GOT3 (cell line): Measurements from ENCODE around the gene TBC1D23.
"Not testable (repeated sequence)": the region's sequence is repeated elsewhere in the genome, so short reads cannot be mapped to it uniquely, and the experiment has no call there.

Experiments used
- DNase-seq: peaks from one replicate; lab custom pipeline; 2025; ENCODE audit warnings: mixed read lengths; lab: John Stamatoyannopoulos, UW

TBC1D23 gene

GRCh38 chr3:100260685-100261484, at the start of gene TBC1D23:
TSS of gene TBC1D23 (plus strand) at chr3:100260992. CDS start at chr3:100261019, 27 bp downstream.
- peak; percentile 93 for DNase-seq

- DNase-seq = no peak
These were observed 46.8 kb upstream of the TBC1D23 start for GRCh38 chr3:100213891-100214573.

DNA sequence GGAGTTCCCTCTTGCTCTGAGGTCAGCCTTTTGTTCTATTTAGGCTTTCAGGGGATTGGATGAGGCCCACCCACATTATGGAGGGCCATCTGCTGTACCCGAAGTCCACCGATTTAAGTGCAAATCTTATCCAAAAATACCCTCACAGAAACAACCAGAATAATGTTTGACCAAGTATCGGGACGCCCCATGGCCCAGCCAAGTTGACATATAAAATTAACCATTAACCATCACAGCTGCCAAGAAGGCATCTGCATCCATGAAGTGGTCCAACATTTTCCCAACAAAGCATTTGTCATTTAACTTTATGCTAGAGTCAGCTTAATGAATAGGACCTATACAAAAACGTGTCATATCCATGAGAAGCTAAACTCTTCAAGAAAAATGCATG, 46.2 kb upstream of the TBC1D23 start:
- DNase-seq = no peak

DNA sequence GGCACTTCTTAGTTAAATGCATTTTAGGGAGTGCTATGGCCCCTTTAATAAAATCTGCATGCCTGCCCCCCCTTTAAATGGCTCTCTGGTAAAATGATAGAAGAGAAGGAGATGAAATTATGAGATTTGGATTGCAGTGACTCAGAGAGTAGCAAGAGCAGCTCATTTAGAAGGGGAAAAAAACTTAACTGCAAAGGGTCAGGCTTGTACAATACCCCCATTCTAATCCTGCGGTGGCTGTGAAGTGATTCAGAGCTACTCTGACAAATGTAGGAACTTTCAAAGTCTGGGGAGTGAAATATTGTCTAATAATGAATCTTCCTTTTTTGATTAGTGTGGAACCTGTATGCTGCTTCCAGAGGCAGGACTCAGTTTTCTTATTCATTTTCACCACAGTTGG, 44.1 kb upstream of the TBC1D23 start:
- DNase-seq = no peak

- no peak for DNase-seq
These were observed 39.6 kb upstream of the TBC1D23 start for GRCh38 chr3:100221159-100221558.

GRCh38 chr3:100225193-100225592, 35.6 kb upstream of the TBC1D23 start:
- DNase-seq = no peak

- DNase-seq = no peak
These were observed 34.9 kb upstream of the TBC1D23 start for GRCh38 chr3:100225883-100226282.

DNA sequence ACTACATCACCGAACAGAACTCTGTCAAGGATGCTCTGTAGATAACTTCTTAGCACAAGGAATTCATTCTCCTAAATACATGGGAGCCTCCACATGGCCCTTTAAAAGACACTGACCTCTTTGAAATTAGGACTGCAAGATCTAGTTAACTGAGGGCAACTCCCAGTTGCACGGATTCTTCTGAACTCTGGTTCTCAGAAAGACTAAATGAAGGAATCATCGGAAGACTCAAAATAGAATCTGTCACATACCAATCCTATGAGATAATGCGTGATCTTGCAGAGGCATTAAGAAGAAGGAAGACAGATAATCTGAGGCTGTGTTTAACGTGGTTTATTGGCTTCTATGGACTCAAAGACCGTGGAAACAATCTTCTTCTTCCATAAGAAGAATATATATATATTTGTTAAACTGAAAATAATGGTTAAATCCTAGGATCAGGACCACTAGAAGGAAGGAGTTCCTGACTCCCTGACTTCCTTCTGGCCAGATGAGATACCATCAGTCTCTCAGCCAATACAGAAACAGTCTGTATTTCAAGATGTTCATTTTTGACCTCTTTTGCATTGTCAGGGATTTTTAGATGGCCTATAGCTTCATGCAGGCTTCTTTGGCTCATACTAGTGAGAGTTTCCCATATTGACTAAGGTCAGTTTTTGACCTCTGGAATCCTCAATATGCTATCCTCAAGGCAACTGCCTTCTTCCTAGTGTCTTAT, 33.9 kb upstream of the TBC1D23 start:
- no peak for DNase-seq

DNA sequence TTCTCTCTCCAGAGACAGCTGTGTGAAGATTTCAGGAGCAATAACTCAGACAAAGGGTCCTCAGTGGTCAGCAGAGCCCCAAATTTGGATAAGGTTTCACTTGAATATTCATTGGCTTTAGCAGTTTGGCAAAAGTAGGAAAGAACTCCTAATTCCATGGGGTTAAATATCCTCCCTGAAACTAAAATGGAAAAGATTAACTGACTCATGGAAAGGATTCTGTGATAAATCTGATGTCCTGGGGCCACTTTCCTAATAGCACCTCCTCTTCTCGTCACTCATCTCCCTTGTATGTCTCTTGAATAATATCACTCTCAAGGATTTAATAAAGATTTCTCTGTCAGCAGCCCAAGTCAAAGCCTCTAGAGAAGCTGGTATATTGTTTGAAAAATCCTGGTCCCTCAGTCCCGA, 33.3 kb upstream of the TBC1D23 start:
- no peak for DNase-seq

GRCh38 chr3:100228247-100228646, 32.5 kb upstream of the TBC1D23 start:
- DNase-seq = no peak

- not testable (repeated sequence) for DNase-seq
These were observed 31.6 kb upstream of the TBC1D23 start for GRCh38 chr3:100229188-100229587.

DNA sequence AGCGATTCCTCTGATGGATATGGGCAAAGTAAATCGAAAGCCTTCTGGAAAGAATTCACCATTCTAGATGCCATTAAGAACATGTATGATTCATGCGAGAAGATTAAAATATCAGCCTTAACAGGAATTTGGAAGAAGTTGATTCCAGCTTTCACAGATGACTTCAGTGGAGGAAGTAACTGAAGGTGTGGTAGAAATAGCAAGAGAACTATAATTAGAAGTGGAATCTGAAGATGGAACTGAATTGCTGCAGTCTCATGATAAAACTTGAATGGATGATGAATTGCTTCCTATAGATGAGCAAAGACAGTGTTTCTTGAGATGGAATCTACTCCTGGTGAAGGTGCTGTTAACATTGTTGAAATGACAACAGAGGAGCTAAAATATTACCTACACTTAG, 30.1 kb upstream of the TBC1D23 start:
- DNase-seq = no peak

DNA sequence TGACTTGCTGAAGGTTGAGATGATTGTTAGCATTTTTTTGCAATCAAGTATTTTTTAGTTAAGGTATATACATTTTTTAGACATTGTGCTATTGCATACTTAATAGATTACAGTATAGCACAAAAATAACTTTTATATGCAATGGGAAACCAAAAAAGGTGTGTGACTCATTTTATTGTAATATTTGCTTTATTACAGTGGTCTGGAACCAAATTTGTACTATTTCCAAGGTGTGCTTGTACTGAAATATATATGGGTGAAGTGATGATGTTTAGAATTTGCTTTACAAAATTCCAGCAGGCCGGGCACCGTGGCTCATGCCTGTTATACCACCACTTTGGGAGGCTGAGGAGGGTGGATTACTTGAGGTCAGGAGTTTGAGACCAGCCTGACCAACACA, 29.1 kb upstream of the TBC1D23 start:
- DNase-seq = no peak

- DNase-seq = no peak
These were observed 26.4 kb upstream of the TBC1D23 start for GRCh38 chr3:100234364-100234763.

GRCh38 chr3:100238599-100238998, 22.2 kb upstream of the TBC1D23 start:
- DNase-seq = no peak

GRCh38 chr3:100242471-100242870, 18.3 kb upstream of the TBC1D23 start:
- DNase-seq = not testable (repeated sequence)

- DNase-seq = no peak
These were observed 16.5 kb upstream of the TBC1D23 start for GRCh38 chr3:100244264-100244663.

DNA sequence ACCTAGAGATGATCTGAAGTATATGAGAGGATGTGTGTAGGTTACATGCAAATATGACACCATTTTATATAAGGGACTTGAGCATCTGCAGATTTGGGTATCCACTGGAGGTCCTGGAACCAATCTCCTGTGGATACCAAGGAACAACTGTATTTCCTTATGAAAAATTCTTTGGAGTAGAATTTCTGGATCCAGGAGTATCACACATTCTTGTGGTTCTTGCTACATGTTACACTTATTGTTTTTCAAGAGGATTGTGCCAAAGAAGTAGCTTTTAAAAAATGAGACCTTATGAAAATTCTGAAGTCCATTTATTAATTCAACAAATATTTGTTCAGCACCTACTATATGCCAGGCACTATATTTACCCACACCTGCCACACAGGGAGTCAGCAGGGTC, 15.7 kb upstream of the TBC1D23 start:
- DNase-seq = no peak

- DNase-seq = no peak
These were observed 14.9 kb upstream of the TBC1D23 start for GRCh38 chr3:100245927-100246326.

GRCh38 chr3:100246999-100247398, 13.8 kb upstream of the TBC1D23 start:
- no peak for DNase-seq

GRCh38 chr3:100252001-100252400, 8.8 kb upstream of the TBC1D23 start:
- no peak for DNase-seq

DNA sequence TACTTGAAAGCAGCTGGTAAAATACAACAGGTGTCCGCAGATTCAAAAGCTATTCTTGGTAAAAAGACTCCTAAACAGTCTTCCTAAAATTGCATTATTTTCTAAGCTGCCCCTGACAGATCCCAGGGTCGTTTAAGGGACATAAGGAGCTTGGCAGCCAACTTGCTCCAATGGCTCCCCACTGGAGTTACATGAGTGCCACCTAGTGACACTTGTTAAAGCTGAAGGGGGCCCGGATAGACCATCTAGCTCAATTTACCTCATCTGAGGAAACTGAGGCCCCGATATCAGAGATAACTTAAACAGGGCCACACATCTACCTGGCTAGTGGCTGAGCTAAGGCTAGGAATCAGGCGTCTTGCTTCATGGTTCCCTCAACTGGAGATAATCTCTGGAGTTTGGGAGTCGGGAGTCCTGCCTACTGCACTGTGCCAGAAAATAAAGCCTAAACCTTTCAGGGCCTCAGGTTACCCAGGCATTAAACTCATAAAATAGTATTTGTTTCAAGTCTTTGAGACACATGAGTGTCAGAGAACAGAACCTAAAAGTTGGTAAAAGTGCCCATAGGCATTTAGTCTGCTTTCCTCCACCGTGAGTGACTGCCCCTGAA, 6.5 kb upstream of the TBC1D23 start:
- DNase-seq = no peak
